Stimulated activated CD4-positive, alpha-beta T cell treated with anti-CD3 and anti-CD28 coated beads, TNF-alpha, amount 100 ng/mL, for 48 hours (primary cell): ENCODE measurements around the gene SMIM11.
"Not testable (repeated sequence)": the region's sequence is repeated elsewhere in the genome, so short reads cannot be mapped to it uniquely, and the experiment has no call there.

Experiments used
- DNase-seq, 3 donors: peaks; one replicate each; pipeline ENCODE4 v3.0.0-alpha.2; 2020; ENCODE audit warnings: low read depth in 3 of 3

SMIM11 gene, protein sequence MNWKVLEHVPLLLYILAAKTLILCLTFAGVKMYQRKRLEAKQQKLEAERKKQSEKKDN

DNA sequence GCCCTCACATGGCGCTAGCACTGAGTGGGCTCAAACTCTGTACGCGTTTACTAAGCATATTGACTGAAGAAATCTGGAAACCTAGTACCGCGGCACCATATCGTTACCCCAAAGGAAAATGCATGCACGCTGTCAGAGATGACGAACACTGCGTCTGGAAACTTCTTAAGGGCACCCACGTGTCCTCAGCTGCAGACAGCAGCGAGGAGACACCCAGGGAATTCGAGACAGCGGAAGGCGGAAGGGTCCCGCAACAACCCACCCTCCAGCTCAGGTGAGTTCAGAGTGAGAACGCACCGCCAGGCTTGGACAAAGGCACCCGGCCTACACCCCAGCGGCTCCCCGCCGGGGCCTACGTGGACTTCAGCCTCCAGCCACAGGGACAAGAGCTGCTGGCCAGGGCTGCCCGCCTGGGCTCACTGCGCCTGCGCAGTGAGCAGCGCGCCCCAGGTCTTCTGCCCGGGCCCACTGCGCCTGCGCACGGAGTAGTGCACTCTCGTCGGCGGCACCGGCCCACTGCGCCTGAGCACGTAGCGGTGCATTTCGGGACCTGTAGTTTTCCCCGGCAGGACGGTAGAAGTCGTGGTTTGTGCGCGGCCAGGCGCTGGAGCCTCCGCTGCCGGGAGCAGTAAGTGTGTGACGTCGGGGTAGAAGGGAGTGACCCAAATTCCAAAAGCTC lies at the start of gene SMIM11:
Gene SMIM11, plus strand, starts transcription at position 568 of the 679 bp plus-strand sequence. CDS start 3,998 bp downstream, outside the sequence.
- DNase-seq: not testable (repeated sequence)

DNA sequence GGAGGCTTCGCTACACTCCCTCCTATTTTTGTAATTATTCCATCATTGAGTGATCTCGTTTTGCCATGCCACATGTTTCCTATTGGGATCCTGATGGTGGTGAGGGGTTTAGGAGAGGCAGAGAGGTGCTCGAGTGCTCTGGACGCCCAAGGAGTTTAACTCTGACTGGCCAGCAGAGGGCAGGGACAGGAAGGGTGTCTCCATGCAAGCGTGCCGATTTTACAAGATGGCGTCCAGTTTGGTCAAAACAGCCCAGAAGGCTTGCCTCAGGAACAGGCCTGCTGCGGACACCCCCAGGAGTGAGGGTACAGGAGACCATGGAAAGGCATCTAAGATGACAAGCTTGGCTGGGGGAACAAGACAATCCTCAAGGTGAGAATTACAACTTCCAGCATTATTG lies 45.3 kb upstream of the SMIM11 start:
- DNase-seq: no peak

DNA sequence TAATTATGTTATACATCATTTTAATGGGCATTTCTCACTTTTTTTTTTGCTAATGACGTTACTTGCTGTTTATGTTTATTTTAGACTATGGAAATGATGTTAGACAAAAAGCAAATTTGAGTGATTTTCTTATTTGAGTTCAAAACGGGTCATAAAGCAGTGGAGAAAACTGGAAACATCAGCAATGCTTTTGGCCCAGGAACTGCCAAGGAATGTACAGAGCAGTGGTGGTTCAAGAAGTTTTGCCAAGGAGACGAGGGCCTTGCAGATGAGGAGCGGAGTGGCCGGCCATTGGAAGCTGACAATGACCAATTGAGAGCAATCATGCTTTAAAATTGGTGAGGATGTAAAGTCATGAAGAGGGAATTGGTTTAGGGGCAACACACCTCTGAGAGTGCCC lies 43.6 kb upstream of the SMIM11 start:
- no peak for DNase-seq

DNA sequence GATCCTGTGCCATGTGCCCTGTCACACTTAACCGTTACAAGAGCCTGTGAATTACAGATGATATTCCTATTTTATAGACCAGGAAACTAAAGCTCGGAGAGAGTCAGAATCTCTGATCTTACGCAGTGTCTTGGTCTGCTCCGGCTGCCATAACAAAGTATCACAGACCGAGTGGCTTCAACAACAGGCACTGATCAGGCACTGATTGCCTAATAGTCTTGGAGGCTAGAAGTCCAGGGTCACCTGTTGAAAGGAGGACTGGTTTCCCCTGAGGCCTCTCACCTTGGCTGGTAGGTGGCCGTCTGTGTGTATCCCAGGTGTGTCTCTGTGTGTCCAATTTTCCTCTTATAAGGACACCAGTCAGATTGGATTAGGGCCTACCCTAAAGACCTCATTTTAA lies 43.0 kb upstream of the SMIM11 start:
- DNase-seq: no peak

DNA sequence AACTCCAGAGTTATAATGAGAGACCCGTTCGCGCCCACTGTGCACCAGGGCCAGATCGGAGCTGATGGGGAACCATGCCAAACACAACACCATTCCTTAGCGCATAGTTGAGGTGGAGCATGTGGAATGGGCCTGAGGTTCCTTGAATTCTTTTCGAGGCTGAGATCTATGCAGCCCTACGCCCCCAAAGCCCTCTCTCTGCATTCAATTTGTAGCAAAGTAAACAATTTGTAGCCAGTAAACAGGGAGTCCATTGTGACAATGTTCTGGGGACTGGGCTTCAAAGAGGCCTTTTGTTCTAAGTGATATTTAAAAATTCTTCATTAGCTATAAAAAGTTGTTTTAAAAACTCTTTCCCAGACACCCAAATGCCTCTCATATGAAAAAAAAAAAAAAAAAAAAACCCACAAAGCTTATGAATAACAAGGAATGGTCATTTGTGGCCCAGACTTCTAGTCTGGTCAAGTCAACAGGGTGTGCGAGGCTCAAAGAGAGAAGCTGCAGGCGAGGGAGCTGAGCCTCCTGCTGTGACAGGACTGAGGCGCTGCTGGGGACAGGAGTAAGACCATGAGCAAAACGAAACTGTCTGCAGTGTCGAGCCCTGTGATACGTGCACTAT lies 42.1 kb upstream of the SMIM11 start:
- DNase-seq: no peak

DNA sequence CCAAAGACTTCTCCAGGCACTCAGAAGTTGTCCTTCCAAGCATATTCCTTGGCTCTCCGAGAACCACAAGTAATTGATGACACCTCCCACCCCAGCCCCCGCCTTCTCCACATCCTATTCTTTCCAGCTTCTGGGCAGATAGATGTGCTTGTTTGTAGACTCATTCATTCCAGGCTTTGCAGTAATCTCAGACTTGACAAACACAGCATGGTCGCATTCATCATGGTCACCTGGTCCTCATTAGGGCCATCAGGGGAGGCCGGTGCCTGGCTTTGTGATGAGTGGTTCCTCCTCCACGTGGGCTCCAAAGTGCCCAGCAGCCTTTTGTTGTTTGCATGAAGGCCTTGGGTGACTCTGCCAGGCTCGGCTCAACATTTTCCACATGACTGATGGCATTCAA lies 40.0 kb upstream of the SMIM11 start:
- no peak for DNase-seq

DNA sequence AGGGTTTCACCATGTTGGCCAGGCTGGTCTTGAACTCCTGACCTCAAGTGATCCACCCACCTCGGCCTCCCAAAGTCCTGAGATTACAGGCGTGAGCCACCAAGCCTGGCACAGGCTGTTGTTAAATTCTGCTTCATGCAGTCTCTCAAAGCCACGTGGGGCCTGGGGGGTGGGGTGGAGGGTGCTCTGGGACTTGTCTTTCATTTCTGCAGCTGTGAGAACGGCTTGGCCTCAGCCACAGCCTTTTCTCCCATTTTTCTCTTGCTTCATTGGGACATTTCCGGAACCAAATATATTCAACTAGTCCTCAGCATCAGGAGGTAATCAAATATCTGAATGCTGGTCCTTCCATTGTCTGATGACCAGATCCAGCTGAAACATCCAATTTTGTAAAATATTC lies 39.1 kb upstream of the SMIM11 start:
- DNase-seq: no peak

DNA sequence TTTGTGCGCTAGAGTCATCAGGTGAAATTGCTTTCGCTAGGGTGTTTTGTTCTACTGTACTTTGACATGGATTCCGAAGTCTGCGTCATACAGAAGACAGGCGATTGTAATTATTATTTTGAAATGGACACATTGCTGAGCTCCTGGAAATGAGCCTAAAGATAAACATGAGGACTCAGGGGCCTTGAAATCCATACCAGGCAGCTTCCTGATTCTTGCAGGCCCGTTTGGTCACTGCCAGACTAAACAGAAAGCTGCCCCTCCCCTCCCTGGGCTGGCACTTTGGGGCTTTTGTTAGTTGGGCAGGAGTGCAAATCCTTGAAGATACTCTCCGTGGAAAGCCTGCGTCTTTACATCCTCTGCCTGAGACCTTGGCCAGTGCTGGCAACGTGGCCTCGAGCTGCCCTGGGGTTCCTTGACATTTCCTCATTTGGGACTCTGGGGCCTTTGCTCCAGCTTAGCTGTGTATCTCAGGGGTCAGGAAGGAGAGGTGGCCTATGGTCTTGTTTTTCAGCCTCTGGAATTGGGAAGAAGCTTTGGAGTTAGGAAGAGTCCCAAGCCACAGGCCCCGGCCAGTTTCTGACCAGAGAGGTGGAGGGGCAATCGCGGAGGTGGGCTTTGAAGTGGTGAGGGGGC lies 38.4 kb upstream of the SMIM11 start:
- DNase-seq: no peak

DNA sequence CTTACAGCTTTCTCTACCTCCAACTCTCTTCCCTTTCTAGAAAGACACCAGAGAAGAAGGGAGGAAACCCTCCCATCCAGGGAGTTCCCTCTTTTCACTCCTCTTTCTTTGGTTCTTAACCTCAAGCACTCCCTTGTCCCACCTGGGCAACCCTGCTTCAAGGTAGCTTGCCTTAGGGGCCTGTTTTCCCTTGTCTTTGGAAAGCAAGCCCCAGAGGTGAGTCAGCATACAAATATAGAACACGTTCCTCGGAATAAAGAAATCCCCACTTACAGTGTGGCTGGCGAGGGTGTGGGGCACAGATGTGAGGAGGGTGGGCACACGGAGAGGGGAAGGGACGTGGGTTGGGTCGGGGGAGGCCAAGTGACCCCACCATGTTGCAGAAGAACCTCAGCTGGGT lies 37.6 kb upstream of the SMIM11 start:
- no peak for DNase-seq

DNA sequence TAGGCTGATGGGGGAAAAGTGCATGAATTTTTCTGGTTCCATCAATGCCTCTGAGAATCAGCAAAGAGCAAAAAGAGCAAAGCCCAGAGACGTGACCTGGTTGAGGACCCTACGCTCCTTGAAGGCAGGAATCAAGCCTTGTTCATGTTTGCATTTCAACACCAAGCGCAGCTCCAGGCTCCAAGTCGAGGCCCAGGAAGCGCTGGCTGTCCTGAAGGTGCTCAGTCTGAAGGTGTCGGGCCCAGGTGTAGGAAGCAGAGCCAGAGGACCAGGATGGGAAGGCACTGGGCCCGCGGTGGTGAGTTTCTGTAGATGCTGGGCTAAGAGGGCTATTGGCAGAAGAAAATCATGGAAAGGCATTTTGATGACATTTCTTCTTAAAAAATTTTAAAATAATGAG lies 37.1 kb upstream of the SMIM11 start:
- no peak for DNase-seq

DNA sequence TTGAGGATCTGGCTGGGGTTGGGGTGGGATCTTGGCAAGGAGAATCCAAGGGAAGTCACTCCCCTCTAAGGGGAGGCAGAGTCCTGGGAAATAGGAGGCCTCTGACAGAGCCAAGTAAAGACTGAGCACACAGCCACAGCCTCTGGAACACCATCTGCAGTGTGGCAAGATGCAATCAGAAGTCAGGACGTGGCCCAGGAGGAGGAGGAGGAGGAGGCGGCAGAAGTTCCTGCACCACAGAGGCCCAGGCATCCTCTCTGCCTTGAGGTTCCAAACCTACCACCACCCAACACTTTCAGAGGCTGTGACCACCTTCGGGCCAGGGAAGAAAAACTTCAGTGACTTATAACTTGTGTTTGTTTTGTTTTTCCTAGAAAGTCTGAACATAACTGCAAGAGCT lies 35.2 kb upstream of the SMIM11 start:
- no peak for DNase-seq

DNA sequence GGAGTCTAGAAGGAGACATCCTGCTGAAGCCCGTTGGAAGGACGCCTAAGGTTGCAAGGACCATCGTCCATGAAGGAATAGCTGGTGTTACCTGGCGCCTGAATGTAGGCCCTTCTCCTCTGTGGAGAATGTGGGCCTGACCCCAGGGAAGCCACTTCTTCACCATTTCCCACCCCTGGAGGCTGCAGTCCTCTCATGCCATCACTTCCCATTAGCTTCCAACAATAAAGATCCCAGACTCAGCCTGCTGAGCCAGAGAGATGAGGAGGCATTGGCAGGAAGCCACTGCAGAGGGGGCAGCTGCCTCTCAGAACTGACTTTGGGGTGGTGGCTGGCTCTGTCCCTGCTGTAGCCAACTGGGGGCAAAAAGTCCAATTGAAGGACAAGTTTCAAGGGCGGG lies 32.8 kb upstream of the SMIM11 start:
- no peak for DNase-seq

DNA sequence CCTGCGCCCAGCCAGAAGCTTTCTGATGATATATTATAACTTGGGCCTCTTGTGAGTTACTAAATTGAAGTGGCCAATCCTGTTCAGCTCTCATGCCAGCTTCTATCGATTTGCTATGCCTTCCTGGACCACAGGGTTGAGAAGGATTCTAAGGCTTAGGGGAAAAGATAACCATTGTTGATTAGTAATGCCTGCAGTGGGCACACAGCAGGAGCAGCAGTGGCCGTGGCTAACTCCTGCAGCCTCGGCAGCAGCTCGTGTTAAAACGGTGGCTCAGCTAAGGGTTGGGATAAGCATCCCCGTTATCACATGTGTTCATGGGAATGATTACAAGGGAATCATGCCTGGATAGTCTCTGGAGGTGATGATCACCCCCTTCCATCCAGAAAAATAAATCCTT lies 32.0 kb upstream of the SMIM11 start:
- no peak for DNase-seq

DNA sequence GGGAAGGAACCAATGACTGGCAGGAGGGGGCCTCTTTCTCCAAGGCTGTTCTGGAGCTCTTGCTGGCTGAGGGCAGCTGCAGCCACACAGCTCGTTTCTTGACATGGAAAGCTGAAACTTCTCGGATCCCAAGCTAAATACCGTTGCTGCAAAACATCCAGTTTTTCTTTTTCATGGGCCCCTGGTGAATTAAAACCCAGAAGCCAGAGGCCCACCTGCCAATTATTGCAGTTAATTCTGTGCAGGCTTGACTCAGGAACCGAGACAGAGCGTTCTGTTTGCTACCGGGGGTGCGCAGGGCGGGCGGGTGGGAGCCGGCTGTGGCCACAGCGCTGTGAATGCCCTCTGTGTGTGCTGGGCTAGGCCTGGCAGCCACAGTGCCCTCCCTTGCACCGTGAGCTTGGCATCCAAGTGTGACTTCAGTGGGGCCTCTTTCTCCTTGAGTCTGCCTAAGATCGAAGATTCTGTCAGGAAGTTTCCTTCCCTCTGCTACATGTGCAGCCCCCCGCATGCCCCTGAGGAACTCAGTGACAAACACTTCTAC lies 31.4 kb upstream of the SMIM11 start:
- no peak for DNase-seq

DNA sequence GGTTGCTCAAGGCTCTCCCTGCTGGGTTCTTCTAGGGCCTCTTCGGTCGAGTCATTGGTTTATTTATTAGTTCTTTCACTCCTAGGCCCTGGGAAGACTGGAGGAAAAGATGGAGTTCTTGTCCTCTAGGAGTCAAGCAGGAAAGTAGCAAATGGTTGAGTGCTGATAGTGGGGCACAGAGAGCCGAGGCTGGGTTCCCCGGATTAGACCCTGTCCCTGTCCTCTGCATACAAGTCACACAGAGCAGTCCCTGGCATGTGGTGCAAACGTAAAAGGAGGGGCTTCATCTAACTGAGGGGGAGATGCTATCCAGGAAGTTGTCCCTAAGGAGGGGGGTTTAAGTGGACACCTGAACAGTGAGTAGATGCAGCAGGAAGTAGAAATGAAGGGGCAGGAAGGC lies 30.7 kb upstream of the SMIM11 start:
- DNase-seq: no peak

DNA sequence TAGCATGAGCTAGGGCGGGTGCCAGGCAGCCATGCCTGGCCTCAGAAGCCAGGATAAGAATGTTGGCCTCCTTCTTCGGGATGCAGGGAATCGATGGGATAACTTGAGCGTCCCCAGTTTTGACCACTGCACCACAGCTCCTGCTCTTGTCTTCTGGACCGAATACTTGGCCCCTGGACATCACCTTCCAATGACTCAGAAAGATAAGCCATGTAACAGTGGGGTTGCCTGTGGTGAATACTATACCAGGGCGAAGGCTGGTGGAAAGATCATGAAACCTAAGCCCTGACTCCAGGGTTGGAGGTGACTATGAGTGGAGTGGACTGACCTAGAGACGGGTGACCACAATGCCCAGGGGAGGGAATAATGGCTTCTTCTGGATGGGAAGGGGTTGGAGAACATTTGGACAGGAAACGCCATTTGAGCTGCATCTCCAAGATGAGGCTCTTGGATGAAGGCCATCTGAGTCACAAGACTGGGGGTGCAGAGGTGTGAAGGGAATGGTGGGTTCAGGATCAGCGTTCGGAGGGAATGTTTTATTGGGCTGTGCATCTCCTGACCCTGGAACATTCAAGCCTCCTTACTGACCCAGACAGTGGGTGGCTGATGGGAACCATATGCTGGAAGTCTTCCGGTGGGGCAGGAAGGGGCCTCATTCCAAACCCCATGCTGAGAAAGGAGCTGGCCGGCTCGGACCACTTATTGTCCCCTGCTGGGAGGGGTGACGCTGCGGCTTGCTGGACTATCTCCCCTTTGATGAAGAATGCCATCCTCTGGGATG lies 30.0 kb upstream of the SMIM11 start:
- DNase-seq: no peak

DNA sequence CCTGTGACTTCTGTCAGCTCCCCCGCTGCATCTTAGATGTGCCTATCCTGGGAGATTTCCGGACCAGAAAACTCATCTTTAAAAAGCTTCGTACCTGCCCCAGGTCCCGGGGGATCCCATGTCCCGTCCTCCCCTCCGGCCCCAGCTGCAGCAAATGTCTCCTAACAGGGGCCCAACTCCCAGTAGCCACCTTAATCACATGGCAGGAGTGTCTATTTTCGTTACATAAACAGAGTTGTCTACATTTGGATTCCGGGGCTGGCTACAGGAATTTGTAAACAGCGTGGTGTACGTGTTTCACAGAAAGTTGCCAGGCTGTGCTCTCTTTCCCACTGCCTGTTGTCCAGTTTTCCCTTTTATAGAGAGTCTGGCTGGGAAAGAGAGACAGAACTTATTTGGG lies 29.4 kb upstream of the SMIM11 start:
- DNase-seq: no peak

DNA sequence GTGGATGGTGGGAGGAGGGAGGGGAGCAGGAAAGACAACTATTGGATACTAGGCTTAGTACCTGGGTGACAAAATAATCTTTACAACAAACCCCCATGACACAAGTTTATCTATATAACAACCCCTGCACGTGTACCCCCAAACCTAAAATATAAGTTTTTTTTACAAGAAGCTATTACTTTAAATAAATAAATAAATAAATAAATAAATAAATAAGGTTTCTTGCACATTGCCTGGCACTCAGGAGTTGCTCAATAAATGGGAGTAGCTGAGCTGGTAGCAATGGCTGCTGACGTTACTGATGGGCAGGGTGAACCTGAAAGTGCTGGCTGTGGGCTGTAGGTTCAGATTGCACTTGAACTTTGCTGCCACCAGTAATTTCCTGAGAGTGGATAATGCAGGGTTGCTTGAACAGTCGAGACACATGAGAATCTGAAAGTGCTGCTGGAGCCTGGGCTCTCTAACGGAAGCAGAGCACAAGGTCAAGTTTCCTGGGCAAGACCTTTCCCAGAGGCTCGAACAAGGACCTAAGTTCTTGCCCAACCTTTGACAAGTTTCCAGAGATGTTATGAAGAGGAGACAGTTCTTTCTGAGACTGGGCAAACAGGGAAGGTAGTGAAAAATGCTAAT lies 26.3 kb upstream of the SMIM11 start:
- DNase-seq: no peak

DNA sequence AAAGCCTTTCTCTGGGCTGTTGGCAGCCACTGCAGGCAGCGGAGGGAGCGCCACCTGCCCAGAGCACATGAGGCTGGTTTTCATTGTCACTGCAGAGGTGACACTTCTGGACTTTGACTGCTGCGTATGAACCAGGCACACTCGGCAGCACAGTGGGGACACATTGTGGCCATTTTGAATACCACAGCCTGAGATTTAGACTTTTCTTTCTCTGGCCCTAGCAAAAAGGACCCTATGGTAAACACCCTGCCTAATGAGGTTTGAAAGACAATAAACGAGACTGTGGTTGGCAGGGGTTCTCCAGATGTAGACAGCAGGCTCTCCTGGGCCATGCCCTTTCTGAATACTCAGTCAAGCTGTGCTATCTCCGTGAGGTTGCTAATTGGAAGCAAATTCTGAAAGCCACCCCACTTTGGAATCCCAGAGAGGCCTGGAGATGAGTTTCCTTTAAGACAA lies 23.5 kb upstream of the SMIM11 start:
- peak in 2 of 3 donors; percentile 3 to 5 for DNase-seq

DNA sequence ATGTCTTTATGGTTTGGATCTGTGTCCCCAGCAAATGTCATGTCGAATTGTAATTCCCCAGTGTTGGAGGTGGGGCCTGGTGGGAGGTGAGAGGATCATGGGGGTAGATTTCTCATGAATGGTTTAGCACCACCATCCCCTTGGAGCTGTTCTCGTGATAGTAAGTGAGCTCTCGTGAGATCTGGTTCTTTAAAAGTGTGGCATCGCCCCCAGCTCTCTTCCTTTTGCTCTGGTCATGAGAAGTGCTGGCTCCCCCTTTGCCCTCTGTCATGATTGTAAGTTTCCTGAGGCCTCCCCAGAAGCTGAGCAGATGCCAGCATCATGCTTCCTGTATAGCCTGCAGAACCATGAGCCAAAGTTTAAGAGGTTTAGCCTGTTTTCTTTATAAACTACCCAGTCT lies 22.8 kb upstream of the SMIM11 start:
- no peak for DNase-seq

DNA sequence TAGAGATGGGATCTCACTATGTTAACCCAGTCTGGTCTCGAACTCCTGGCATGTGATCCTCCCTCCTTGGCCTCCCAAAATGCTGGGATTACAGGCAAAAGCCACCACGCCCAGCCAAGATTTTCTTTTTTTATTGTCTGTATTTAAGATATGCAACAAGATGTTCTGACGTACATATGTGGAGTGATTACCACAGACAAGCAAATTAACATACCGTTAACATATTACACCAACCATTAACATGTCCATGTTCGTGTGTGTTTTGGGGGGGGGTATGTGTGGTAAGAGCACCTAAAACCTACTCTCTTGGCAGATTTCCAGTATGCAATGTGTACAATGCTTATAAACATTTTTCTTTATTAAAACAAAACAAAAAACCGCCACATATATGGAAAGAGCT lies 22.1 kb upstream of the SMIM11 start:
- no peak for DNase-seq

DNA sequence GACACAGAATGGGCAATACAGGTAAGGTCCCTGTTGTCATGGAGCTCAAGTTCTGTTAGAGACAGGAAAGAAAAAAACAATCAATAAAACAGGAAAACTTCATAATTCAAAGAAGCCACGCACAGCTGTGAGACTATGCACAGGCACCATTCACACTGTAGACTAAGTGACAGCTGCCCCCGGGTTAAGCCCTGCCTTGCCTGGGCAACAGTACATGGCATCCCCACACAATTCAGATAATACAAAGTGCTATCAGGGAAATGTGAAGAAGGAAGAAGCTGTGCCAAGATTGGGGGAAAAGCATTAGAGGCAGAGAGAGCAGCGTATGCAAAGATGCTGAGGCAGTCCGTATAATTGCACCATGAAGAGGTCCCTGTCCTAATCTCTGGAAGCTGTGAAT lies 20.5 kb upstream of the SMIM11 start:
- DNase-seq: no peak
